C1 segment of cervical spinal cord (tissue), 14 donors: ENCODE data around the gene LARP6.
"Not testable (repeated sequence)": the region's sequence is repeated elsewhere in the genome, so short reads cannot be mapped to it uniquely, and the experiment has no call there.

Source experiments
- DNase-seq, 14 donors: peaks; one replicate each; lab custom pipeline; 2025; lab: John Stamatoyannopoulos, UW

LARP6 gene

GRCh38 chr15:70831094-70831911, 22.7 kb downstream of the LARP6 start:
- DNase-seq = no peak

- DNase-seq = no peak
These were observed 23.3 kb downstream of the LARP6 start for GRCh38 chr15:70830615-70831014.

GRCh38 chr15:70829371-70830166, 24.4 kb downstream of the LARP6 start:
- DNase-seq = peak in 1 of 14 donors; percentile 22

- DNase-seq = no peak
These were observed 26.2 kb downstream of the LARP6 start for GRCh38 chr15:70827721-70828120.

- no peak for DNase-seq
These were observed 27.3 kb downstream of the LARP6 start for GRCh38 chr15:70826634-70827033.

- no peak for DNase-seq
These were observed 28.1 kb downstream of the LARP6 start for GRCh38 chr15:70825841-70826240.

GRCh38 chr15:70823196-70823595, 30.8 kb downstream of the LARP6 start:
- DNase-seq = no peak

GRCh38 chr15:70820214-70820613, 33.7 kb downstream of the LARP6 start:
- DNase-seq = no peak

GRCh38 chr15:70818580-70818979, 35.4 kb downstream of the LARP6 start:
- DNase-seq = no peak

- DNase-seq = no peak
These were observed 36.7 kb downstream of the LARP6 start for GRCh38 chr15:70817266-70817665.

- DNase-seq = no peak
These were observed 38.4 kb downstream of the LARP6 start for GRCh38 chr15:70815604-70816003.

GRCh38 chr15:70815011-70815410, 38.9 kb downstream of the LARP6 start:
- not testable (repeated sequence) for DNase-seq

GRCh38 chr15:70812827-70813364, 41.1 kb downstream of the LARP6 start:
- DNase-seq = no peak

- no peak for DNase-seq
These were observed 42.9 kb downstream of the LARP6 start for GRCh38 chr15:70810916-70811578.

GRCh38 chr15:70806992-70807712, 46.8 kb downstream of the LARP6 start:
- peak in 6 of 14 donors; percentile 12 to 22 (median 17) for DNase-seq

- DNase-seq = not testable (repeated sequence)
These were observed 49.6 kb downstream of the LARP6 start for GRCh38 chr15:70804388-70804787.

- DNase-seq = no peak
These were observed 51.3 kb downstream of the LARP6 start for GRCh38 chr15:70802629-70803028.

GRCh38 chr15:70801109-70801508, 52.8 kb downstream of the LARP6 start:
- DNase-seq = no peak

GRCh38 chr15:70799667-70800450, 54.1 kb downstream of the LARP6 start:
- DNase-seq = no peak

GRCh38 chr15:70797464-70797863, 56.5 kb downstream of the LARP6 start:
- DNase-seq = no peak
